Measurements from ENCODE around the gene BCL11B.

BCL11B gene

GRCh38 chr14:99131632-99132271 is 140.2 kb downstream of the BCL11B start:
- no peak for DNase-seq

- no peak for DNase-seq
Measured at GRCh38 chr14:99129998-99130397, 142.0 kb downstream of the BCL11B start.

GRCh38 chr14:99129211-99129696 is 142.7 kb downstream of the BCL11B start:
- DNase-seq: no peak

- DNase-seq: no peak
Measured at GRCh38 chr14:99128185-99128584, 143.8 kb downstream of the BCL11B start.

- no peak for DNase-seq
Measured at GRCh38 chr14:99127651-99128167, 144.3 kb downstream of the BCL11B start.

GRCh38 chr14:99125616-99126431 is 146.2 kb downstream of the BCL11B start:
- DNase-seq: no peak

- DNase-seq: no peak
Measured at GRCh38 chr14:99125113-99125512, 146.9 kb downstream of the BCL11B start.

GRCh38 chr14:99124482-99125105 is 147.4 kb downstream of the BCL11B start:
- no peak for DNase-seq

GRCh38 chr14:99123208-99123870 is 148.7 kb downstream of the BCL11B start:
- DNase-seq: no peak

GRCh38 chr14:99122521-99123125 is 149.4 kb downstream of the BCL11B start:
- no peak for DNase-seq

GRCh38 chr14:99121319-99121875 is 150.6 kb downstream of the BCL11B start:
- DNase-seq: no peak

- DNase-seq: no peak
Measured at GRCh38 chr14:99120526-99121318, 151.3 kb downstream of the BCL11B start.

GRCh38 chr14:99119554-99120525 is 152.2 kb downstream of the BCL11B start:
- no peak for DNase-seq
